HFFc6 (cell line): ENCODE results near the gene ADAM11. TPM values are rescaled to one million over a fixed set of nuclear protein-coding genes. Genes with fewer than 3 reads are reported as not detected.
"Not testable (repeated sequence)": the region's sequence is repeated elsewhere in the genome, so short reads cannot be mapped to it uniquely, and the experiment has no call there.

Source experiments
- DNase-seq: peaks from one replicate; pipeline ENCODE4 v3.0.0-alpha.2; 2018
- H3K27ac Mint-ChIP-seq: 2 replicates; pipeline ENCODE4 v1.8.0; 2020; ENCODE audit warnings: mild to moderate bottlenecking, mixed read lengths
- H3K27me3 Mint-ChIP-seq: 2 replicates; pipeline ENCODE4 v1.8.0; 2021; ENCODE audit warnings: mild to moderate bottlenecking, moderate library complexity, mixed read lengths; ENCODE audit not compliant: insufficient read depth
- H3K36me3 Mint-ChIP-seq: 2 replicates; pipeline ENCODE4 v1.8.0; 2021; ENCODE audit warnings: low read depth, mixed read lengths
- H3K4me1 Mint-ChIP-seq: 2 replicates; pipeline ENCODE4 v1.8.0; 2020; ENCODE audit warnings: low read depth, mixed read lengths
- H3K4me3 Mint-ChIP-seq: 2 replicates; pipeline ENCODE4 v1.8.0; 2020; ENCODE audit warnings: mild to moderate bottlenecking, moderate library complexity, mixed read lengths
- H3K9me3 Mint-ChIP-seq: 2 replicates; pipeline ENCODE4 v1.8.0; 2020; ENCODE audit warnings: mild to moderate bottlenecking, mixed read lengths
- total RNA-seq, 6 experiments: library from RNA; stranded (reverse); fragmentation: NEBNext Ultra II Directional; extraction: Animal tissue kit (Norgen Biotek cat#: 25700); gene quantifications; 2 replicates in 1 of 6; 3 replicates in 5 of 6; pipeline ENCODE4 v1.2.3, GENCODE V29; 2021
- TF ChIP-seq, protein P1 (sequence below): fragments of 200-600 bp; sonication (generic); IDR thresholded peaks from 2 replicates; pipeline ENCODE4 v1.5.0; 2021; ENCODE audit warnings: antibody characterized with exemption, mild to moderate bottlenecking

The ADAM11 gene
- total RNA-seq, 6 experiments from 2014 or later = 0.14 to 0.27 (median 0.16) TPM

DNA sequence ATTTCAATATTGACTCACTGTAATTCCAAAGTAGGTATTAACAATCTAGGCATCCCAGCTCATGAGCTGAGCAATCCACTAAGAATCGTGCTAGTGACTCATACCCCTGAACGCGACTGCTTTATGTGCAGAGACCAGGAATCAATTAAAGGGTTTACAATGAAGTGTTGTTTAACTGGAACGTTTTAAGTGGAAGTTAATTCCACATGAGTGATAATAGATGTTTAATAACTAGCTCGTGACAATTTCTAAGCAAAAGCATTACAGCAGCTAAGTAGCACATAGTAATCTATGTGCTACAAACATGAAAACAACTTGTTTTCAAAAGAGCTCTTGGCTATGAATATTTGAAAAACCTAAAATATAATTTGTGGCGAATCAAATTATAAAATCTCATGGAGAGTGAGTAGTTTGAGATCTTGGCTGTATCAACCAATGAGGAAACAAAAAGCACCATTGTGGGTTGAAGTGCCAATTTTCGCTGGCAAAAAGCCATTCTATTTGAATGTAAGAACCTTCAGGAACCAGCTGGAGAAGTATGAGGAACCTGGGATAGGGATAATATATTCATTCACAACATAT is 61.9 kb downstream of the ADAM11 start:
- TF ChIP-seq, protein P1, sequence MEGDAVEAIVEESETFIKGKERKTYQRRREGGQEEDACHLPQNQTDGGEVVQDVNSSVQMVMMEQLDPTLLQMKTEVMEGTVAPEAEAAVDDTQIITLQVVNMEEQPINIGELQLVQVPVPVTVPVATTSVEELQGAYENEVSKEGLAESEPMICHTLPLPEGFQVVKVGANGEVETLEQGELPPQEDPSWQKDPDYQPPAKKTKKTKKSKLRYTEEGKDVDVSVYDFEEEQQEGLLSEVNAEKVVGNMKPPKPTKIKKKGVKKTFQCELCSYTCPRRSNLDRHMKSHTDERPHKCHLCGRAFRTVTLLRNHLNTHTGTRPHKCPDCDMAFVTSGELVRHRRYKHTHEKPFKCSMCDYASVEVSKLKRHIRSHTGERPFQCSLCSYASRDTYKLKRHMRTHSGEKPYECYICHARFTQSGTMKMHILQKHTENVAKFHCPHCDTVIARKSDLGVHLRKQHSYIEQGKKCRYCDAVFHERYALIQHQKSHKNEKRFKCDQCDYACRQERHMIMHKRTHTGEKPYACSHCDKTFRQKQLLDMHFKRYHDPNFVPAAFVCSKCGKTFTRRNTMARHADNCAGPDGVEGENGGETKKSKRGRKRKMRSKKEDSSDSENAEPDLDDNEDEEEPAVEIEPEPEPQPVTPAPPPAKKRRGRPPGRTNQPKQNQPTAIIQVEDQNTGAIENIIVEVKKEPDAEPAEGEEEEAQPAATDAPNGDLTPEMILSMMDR = no peak
- DNase-seq = peak; percentile 89
- peaks cover 56% of the 10 kb centered on the region for H3K4me1 Mint-ChIP-seq
- peak overlapping the region; percentile 79 for H3K4me3 Mint-ChIP-seq
- no peaks in the 10 kb centered on the region for H3K9me3 Mint-ChIP-seq
- peak overlapping the region; percentile 86 for H3K27ac Mint-ChIP-seq
- H3K36me3 Mint-ChIP-seq = peaks cover 10% of the 10 kb centered on the region; the same call in 1 of the 2 replicates
- no peaks in the 10 kb centered on the region; the same call in 1 of the 2 replicates for H3K27me3 Mint-ChIP-seq

DNA sequence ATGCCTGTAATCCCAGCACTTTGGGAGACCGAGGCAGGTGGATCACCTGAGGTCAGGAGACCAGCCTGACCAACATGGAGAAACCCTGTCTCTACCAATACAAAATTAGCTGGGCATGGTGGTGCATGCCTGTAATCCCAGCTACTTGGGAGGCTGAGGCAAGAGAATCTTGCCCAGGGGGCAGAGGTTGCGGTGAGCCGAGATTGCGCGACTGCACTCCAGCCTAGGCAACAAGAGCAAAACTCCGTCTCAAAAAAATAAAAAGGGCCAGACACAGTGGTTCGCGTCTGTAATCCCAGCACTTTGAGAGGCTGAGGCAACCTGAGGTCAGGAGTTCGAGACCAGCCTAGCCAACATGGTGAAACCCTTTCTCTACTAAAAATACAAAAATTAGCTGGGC is 66.4 kb downstream of the ADAM11 start:
- H3K27ac Mint-ChIP-seq, H3K27me3 Mint-ChIP-seq, DNase-seq, H3K9me3 Mint-ChIP-seq, H3K4me3 Mint-ChIP-seq: not testable (repeated sequence)
- H3K36me3 Mint-ChIP-seq = peaks cover 21% of the 10 kb centered on the region
- H3K4me1 Mint-ChIP-seq = peaks cover 50% of the 10 kb centered on the region

GRCh38 chr17:44826123-44826790 is 67.5 kb downstream of the ADAM11 start:
- peak; percentile 25 for DNase-seq
- Mint-ChIP-seq H3K9me3 (no peaks in the 10 kb centered on the region), H3K36me3 (peaks cover 21% of the 10 kb centered on the region), H3K4me1 (peaks cover 49% of the 10 kb centered on the region), H3K27me3 (peaks cover 3% of the 10 kb centered on the region), H3K27ac (no peak overlapping the region), H3K4me3 (peak overlapping the region; percentile 32; the same call in 1 of the 2 replicates)
- TF ChIP-seq, protein P1 = no peak

GRCh38 chr17:44827863-44828262 is 69.1 kb downstream of the ADAM11 start:
- Mint-ChIP-seq H3K36me3 (peaks cover 21% of the 10 kb centered on the region), H3K9me3 (no peaks in the 10 kb centered on the region), H3K4me3 (peak overlapping the region; percentile 94), H3K27me3 (peaks cover 3% of the 10 kb centered on the region), H3K4me1 (peaks cover 44% of the 10 kb centered on the region), H3K27ac (peak overlapping the region; percentile 85)
- TF ChIP-seq, protein P1 = no peak
- no peak for DNase-seq

- peaks cover 21% of the 10 kb centered on the region for H3K36me3 Mint-ChIP-seq
- H3K4me3 Mint-ChIP-seq = peak overlapping the region; percentile 94
- no peak for DNase-seq
- TF ChIP-seq, protein P1 = no peak
- H3K27ac Mint-ChIP-seq = peak overlapping the region; percentile 85
- peaks cover 3% of the 10 kb centered on the region; the same call in 1 of the 2 replicates for H3K27me3 Mint-ChIP-seq
- H3K9me3 Mint-ChIP-seq = no peaks in the 10 kb centered on the region
- H3K4me1 Mint-ChIP-seq = peaks cover 34% of the 10 kb centered on the region
Observed at GRCh38 chr17:44828919-44829522, 70.2 kb downstream of the ADAM11 start.
